WI38 (cell line): ENCODE data around the gene OSCP1.

Source experiments
- H3K4me3 ChIP-seq: 2 replicates; pipeline ENCODE4 v1.5.1; 2011; ENCODE audit warnings: low read depth, mild to moderate bottlenecking, control low read depth, low read length
- CTCF ChIP-seq: IDR thresholded peaks from 2 replicates; pipeline ENCODE4 v1.5.1; 2012; ENCODE audit warnings: low read depth, mild to moderate bottlenecking, control low read depth, low read length

OSCP1 gene

GRCh38 chr1:36471830-36472641, 21.8 kb upstream of the OSCP1 start:
- TF ChIP-seq CTCF = no peak
- no peak overlapping the region for H3K4me3 ChIP-seq

- H3K4me3 ChIP-seq = no peak overlapping the region
- TF ChIP-seq CTCF = no peak
Measured at GRCh38 chr1:36469163-36469562, 18.9 kb upstream of the OSCP1 start.

GRCh38 chr1:36467700-36468455, 17.6 kb upstream of the OSCP1 start:
- no peak for TF ChIP-seq CTCF

GRCh38 chr1:36467027-36467410, 16.8 kb upstream of the OSCP1 start:
- no peak for TF ChIP-seq CTCF

More at GRCh38 chr1:36467700-36468455, 17.6 kb upstream of the OSCP1 start:
- no peak overlapping the region for H3K4me3 ChIP-seq

GRCh38 chr1:36466370-36467026, 16.2 kb upstream of the OSCP1 start:
- H3K4me3 ChIP-seq = no peak overlapping the region
- no peak for TF ChIP-seq CTCF

More at GRCh38 chr1:36467027-36467410, 16.8 kb upstream of the OSCP1 start:
- H3K4me3 ChIP-seq = no peak overlapping the region

- no peak for TF ChIP-seq CTCF
- H3K4me3 ChIP-seq = no peak overlapping the region
Measured at GRCh38 chr1:36465731-36466369, 15.6 kb upstream of the OSCP1 start.
